HS-27A (cell line): ENCODE results near the gene TMPRSS3.

Experiments used
- DNase-seq: peaks from one replicate; pipeline ENCODE4 v3.0.0-alpha.2; 2012; ENCODE audit warnings: low read depth, missing footprints

The TMPRSS3 gene

GRCh38 chr21:42395905-42396651, at the start of gene TMPRSS3:
Gene TMPRSS3 (minus strand): TSS chr21:42396052. CDS start chr21:42395417, 635 bp downstream.
- no peak for DNase-seq

DNA sequence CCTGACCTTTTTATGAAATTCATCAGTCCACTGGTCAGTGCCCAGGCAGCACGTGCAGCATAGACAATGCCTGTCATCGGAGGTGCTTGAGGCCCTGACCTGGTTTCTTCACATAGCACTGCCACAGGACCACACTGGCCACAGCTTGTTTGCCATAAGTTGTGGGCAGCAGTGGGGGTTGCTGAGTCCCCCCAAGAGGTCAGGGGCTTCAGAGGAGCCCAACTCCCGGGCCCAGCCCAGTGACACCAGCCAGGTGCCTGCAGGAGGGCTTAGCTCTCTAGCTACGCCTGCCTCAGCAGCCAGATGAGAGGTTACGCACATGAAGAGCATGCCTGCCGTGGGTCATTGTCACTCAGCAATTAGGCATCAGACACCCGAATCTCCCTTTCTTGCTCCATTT, 49.5 kb upstream of the TMPRSS3 start:
- DNase-seq: no peak

DNA sequence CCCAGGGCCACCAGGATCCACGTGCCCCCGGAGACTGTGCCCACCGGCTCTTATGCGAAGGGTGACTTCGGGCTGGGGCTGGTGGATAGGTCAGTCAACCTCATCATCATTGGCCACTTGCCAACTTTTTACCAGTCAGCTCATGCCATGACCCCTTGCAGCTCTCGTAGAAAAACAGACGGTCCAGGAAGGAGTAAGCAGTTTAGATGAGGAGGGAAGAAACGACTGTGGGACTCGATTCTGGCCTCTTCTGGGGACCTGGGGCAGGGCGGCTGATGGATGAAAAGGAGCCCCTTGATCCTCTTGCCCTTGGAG, 48.9 kb upstream of the TMPRSS3 start:
- no peak for DNase-seq

- DNase-seq: no peak
These were observed 48.3 kb upstream of the TMPRSS3 start for GRCh38 chr21:42443876-42444744.

DNA sequence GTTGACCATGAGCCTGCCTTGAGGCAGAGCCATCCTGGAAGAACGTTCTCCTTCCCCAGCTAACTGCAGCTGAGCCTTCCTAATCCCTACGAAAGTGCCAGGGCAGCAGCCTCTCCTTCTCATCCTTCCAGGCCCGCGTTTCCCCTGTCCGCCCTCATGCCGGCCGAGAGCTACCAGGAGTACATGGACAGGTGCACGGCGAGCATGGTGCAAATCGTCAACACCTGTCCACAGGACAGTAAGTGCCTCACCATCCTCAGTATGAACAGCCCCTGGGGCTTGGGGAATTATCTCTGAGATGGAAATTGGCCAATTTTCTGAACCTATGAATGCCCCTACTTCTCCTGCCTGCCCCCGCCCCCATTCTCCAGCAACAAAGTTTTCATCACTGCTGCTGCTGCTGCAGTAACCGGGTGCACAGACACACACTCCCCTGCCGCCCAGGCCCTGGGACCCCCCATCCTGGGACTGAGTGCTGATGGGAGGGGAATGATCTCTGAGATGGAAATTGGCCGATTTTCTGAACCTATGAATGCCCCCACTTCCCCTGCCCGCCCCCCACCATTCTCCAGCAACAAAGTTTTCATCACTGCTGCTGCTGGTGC, 47.4 kb upstream of the TMPRSS3 start:
- no peak for DNase-seq

DNA sequence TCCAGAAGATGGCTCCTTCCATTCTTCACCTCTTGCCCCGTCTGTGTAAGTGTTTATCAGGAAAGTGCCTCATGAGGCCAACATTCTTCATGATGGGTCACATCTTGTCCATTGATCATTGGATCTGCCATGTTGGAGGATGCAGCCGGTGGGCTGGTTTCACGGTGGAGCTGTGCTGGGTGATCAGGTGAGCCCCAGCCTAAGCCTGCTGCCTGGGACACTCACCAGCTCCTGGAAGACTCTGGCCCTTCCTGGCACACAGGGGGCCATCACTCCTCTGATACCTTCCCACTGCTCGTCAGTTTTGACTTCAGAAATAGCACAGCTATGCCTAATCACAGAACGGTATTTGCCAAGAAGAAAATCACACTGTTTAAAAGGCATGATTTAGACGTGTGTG, 46.1 kb upstream of the TMPRSS3 start:
- DNase-seq: no peak

DNA sequence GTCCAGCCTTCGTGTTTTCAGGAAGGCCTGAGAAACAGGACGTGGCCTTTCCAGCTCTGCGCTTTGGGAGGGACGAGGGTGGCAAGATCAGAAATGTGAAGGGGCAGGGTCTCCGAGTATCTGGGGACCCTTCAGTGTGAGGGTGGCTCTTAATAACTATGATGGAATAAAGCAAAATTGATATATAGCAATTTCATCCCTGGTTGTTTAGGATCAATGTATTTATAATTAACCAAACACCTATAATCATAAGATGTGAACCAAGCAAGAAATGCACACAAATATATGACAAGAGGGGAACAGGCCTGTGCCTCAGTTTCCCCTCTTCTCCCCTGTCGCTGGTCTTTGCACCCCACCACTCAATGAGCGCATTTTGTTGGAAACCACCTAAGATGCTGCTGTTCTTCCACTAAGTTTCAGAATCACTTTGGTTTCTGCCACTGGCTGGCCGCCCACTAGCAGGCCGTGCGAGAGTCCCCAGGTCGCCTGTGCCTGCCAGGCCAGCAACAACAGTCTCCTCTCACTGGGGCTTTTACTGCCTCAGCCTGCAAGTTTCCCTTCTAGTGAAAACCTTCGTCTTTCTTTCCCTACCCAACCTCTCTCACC, 44.4 kb upstream of the TMPRSS3 start:
- no peak for DNase-seq

DNA sequence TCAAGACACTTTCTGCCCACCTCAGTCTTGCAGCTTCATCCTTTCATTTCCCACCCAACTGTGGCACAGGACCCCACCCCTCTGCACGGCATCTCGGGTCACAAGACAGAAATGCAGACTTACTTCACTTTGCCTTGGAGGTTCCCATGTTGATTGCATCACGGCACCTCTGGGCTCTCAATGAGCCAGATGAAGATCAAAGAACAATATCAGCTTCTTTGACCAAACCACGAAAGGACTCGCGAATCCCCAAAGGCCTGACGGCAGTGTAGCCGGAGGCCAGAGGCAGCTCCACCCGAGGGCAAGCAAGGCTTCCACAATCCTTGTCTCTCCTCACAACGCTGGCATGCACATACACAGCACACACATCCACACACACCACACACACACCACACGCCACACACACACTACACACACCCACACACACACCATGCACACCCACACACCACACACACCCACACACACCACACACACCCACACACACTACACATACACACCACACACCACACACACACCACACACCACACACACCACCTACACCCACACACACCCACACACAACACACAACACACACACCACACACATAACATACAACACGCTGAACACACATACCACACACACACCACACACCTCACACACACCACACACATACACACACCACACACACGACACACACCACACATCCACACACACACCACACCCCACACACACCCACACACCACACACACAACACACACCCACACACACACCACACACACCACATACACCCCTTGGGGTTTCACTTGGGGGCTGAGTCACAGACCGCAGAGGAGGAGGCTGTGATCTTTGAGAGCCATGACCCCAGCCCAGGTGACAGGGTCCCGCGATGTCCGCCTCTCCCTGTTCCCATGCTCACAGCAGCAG, 43.7 kb upstream of the TMPRSS3 start:
- DNase-seq: no peak

DNA sequence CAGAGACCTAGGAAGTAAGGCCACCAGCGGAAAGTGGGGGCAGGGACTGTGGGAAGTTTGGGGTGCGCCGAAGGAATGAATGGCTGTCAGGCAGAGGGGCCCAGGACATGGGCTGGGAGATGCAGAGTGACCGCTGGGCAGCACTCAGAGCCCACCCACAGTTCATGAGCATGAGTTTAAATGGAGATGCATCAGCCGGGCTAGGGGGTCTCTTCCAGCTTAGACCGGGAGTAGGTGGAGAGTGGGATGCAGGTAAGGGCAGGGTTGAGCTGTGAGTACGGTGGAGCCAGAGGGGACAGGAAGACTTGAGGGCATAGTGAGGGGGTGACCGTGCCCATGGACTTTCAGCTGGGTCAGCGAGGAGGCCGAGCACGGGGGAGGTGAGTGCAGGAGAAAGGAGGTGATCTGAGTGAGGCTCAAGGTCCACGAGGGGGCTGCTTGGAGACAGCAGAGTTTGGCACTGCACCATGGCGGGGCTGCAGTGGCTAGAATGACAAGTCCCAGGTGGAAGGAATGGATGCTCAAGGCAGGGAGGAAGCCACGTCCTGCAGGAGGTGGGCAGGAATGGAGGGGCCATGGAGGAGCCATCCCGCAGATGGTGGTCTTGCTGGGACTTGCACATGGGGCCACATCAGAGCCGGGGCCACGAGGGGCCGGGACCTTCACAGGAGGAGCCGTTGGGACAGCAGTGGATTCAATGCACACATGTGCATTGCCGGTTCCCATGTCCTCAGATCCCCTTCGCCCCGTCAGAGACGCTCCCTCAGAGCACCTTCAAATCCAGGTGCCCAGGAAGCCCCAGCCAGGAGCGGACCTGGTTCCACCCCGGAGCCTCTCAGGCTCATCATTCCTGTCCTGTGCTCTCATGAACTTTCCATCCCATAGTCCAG, 42.7 kb upstream of the TMPRSS3 start:
- DNase-seq: no peak

- DNase-seq: no peak
These were observed 41.9 kb upstream of the TMPRSS3 start for GRCh38 chr21:42437786-42438185.

GRCh38 chr21:42436914-42437313, 41.1 kb upstream of the TMPRSS3 start:
- no peak for DNase-seq

DNA sequence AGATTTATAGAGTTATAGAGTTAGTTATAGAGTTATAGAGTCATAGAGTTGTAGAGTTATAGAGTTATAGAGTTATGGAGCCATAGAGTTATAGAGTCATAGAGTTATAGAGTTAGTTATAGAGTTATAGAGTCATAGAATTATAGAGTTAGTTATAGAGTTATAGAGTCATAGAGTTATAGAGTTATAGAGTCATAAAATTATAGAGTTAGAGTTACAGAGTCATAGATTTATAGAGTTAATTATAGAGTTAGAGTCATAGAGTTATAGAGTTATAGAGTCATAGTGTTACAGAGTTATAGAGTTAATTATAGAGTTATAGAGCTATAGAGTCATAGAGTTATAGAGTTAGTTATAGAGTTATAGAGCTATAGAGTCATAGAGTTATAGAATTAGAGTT, 40.0 kb upstream of the TMPRSS3 start:
- DNase-seq: no peak

DNA sequence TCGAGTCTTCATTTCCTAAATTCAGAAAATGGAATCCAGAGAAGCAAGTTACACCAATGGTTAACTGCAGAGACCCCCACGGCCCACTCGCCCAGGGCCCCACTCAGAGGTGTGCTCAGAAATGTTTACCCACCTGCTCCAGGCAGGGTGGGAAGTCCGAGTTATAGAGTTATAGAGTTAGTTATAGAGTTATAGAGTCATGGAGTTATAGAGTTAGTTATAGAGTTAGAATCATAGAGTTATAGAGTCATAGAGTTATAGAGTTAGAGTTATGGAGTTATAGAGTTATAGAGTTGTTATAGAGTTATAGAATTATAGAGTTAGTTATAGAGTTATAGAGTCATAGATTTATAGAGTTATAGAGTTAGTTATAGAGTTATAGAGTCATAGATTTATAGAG, 39.5 kb upstream of the TMPRSS3 start:
- DNase-seq: no peak

GRCh38 chr21:42434884-42435283, 39.0 kb upstream of the TMPRSS3 start:
- no peak for DNase-seq

DNA sequence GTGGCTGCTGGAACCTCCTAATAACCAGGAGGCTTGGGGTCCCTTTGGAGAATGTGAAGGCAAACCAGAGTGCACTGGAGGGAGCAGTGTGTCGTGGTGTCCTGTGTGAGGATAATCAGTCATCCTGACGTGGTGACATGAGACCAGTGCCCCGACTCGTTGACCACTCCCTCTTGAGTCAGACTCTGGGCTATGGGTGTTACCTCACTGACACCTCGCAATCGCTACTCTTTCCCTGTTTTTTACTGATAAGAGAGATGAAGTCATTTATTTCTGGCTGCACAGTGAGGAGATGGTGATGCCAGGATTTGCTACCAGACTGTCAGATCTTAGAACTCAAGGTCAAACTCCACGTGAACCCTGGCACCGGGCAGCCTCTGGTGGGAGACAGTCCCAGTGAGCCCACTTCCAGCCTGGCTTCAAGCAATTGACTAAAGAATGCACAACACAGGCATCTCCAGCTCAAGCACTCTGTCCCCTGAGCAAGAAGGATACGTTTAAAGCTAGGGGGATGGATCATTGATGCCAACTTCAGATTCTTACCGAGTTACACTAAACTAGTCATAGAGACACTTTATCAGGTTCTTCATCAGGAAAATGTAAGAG, 38.2 kb upstream of the TMPRSS3 start:
- DNase-seq: no peak

DNA sequence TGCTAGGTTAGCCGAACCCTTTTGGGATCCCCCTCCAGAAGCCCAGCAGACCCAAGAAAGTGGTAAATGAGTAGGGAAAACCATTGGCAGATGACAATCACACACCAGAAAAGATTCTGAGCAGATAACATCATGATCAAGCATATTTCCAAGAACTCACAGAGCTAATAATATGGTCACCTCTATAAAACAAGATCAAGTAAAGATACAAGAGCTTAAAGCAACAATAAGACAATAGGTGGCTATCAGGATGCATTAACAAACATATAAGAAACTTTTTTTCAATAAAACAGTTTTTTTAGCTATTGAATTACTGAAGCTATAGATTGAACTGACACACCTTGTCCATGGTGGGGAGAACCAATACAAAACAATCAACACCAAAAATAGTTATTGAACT, 36.8 kb upstream of the TMPRSS3 start:
- no peak for DNase-seq

GRCh38 chr21:42431196-42431595, 35.3 kb upstream of the TMPRSS3 start:
- no peak for DNase-seq

DNA sequence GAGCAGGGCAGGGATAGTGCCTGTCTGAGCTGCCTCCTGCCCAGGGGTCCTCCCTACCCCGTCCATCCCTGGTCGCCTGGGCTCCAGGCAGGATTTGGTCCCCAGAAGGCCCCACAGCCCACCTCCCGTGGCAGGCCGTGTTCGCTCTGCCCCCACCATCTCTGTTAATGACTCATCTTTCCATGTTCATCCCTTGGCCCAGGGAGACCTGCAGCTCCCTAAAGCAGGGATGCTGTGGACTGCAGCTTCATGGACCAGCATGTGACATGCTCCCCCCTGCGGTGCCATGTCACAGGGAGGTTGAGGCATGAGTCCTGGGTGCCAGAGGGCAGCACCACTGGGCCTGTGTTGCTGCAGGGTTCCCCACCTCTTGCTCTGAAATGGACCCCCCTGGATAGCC, 34.7 kb upstream of the TMPRSS3 start:
- no peak for DNase-seq

DNA sequence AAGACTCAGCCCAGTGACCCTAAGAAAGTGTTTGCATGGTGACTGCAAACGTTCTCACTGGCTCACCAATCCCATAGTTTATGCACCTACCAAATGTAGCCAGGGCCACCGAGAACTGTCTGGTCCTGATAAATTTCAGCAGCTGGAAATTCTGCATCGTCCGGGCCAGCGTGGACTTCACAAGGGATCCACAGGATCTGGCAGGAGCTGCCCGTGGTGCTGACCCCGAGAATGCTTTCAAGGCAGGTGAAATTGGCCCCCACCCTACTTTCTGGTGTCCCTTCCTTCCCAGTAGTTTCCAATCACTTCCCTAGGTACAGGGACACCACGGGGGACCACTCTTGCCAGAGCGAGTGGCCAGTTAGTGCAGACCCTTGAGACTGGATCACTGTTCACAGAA, 34.0 kb upstream of the TMPRSS3 start:
- DNase-seq: no peak

GRCh38 chr21:42429021-42429420, 33.2 kb upstream of the TMPRSS3 start:
- DNase-seq: no peak
